HepG2 (cell line): ENCODE measurements around the gene CYP27B1. TPM values are rescaled to one million over a fixed set of nuclear protein-coding genes. Genes with fewer than 3 reads are reported as not detected.

Experiments used
- ATAC-seq: fragments of 200-7000 bp; cut with Tn5 transposase; 3 replicates; pipeline ENCODE4 v1.9.1; 2020; ENCODE audit warnings: mild to moderate bottlenecking, moderate library complexity
- BruUV-seq: library from RNA; stranded (reverse); fragments of 400-500 nt; replicated peaks from 2 replicates; lab custom pipeline; 2021; lab: Mats Ljungman, UMichigan
- CTCF ChIA-PET: fragments of 300-600 bp; formaldehyde crosslinking; extraction: SDS; loops from one replicate; lab custom pipeline; 2021; ENCODE audit warnings: low total read pairs, inconsistent platforms, low intra/inter-chr PET ratio; lab: Yijun Ruan, JAX
- POLR2A ChIA-PET: fragments of 350-600 bp; sonication (Branson Sonifier 250); formaldehyde crosslinking; loops from one replicate; lab custom pipeline; 2020; ENCODE audit warnings: antibody characterized with exemption, inconsistent platforms; lab: Yijun Ruan, JAX
- DNase-seq: peaks from one replicate; pipeline ENCODE4 v3.0.0-alpha.2; 2015; ENCODE audit warnings: low spot score
- FAIRE-seq: peaks from 3 replicates; lab custom pipeline; 2011; peaks lifted over from hg19 to GRCh38; lab: Jason Lieb, UNC
- H2AFZ ChIP-seq: one replicate; pipeline ENCODE4 v1.6.1; 2011; ENCODE audit warnings: low read length, inconsistent platforms
- H3K27ac ChIP-seq: fragments of 300-600 bp; 3 replicates; pipeline ENCODE4 v1.8.0; 2011; ENCODE audit warnings: mixed run types, mild to moderate bottlenecking, mixed read lengths, low read length, inconsistent platforms; ENCODE audit not compliant: insufficient read depth; ENCODE audit errors: extremely low read length
- H3K27me3 ChIP-seq, 2 experiments: fragments of 200-600 bp in 1 of 2; 2 replicates in 1 of 2; 3 replicates in 1 of 2; pipeline versions ENCODE4 v1.6.0 to v1.8.0; 2011; ENCODE audit warnings: low read length in 2 of 2, mild to moderate bottlenecking in 2 of 2, moderate library complexity in 2 of 2, inconsistent platforms in 1 of 2; ENCODE audit not compliant: insufficient read depth in 2 of 2, control insufficient read depth in 1 of 2
- H3K36me3 ChIP-seq, 2 experiments: fragments of 200-600 bp in 1 of 2; replicated peaks in 1 of 2; 2 replicates in 1 of 2; 3 replicates in 1 of 2; pipeline versions ENCODE4 v1.5.1 to v1.8.0; 2011; ENCODE audit warnings: low read length in 2 of 2, inconsistent platforms in 1 of 2; ENCODE audit not compliant: insufficient read depth in 2 of 2, control insufficient read depth in 1 of 2
- H3K4me1 ChIP-seq: 2 replicates; pipeline ENCODE4 v1.5.1; 2012; ENCODE audit warnings: low read length, inconsistent platforms; ENCODE audit not compliant: insufficient read depth
- H3K4me2 ChIP-seq: 2 replicates; pipeline ENCODE4 v1.6.0; 2011; ENCODE audit warnings: low read depth, low read length, inconsistent platforms
- H3K4me3 ChIP-seq, 3 experiments: fragments of 200-600 bp in 1 of 3; sonication (generic), shearing (Covaris generic) in 1 of 3; replicated peaks in 1 of 3; 2 replicates each; pipeline ENCODE4 v1.5.1; 2011 to 2016; ENCODE audit warnings: low read length in 3 of 3, inconsistent platforms in 2 of 3, low read depth in 2 of 3, mild to moderate bottlenecking in 2 of 3, control low read depth in 1 of 3, mixed read lengths in 1 of 3; ENCODE audit not compliant: insufficient read depth in 1 of 3
- H3K79me2 ChIP-seq: one replicate; pipeline ENCODE4 v1.6.1; 2011; ENCODE audit warnings: low read length, inconsistent platforms; ENCODE audit not compliant: insufficient read depth
- H3K9ac ChIP-seq: 2 replicates; pipeline ENCODE4 v1.6.0; 2011; ENCODE audit warnings: mild to moderate bottlenecking, low read depth, low read length, inconsistent platforms; ENCODE audit not compliant: insufficient read depth
- H3K9me3 ChIP-seq: 2 replicates; pipeline ENCODE4 v1.5.1; 2012; ENCODE audit warnings: mild to moderate bottlenecking, low read length
- H4K20me1 ChIP-seq: 2 replicates; pipeline ENCODE4 v1.6.0; 2011; ENCODE audit warnings: inconsistent platforms, mild to moderate bottlenecking, low read length, moderate library complexity; ENCODE audit not compliant: insufficient read depth
- CEBPZ ChIP-seq: IDR thresholded peaks from 2 replicates; pipeline ENCODE4 v1.6.1; 2012; ENCODE audit warnings: low read length, improper control_type of control experiment
- CREB1 ChIP-seq, 2 experiments: fragments of 450-650 bp in 1 of 2; IDR thresholded peaks; 2 replicates each; pipeline ENCODE4 v1.6.1; 2016 to 2017; ENCODE audit warnings: control low read depth in 1 of 2, mild to moderate bottlenecking in 1 of 2, missing compliant biosample characterization in 1 of 2, missing genetic modification characterization in 1 of 2
- KDM6A ChIP-seq: IDR thresholded peaks from 2 replicates; pipeline ENCODE4 v1.6.1; 2016; ENCODE audit warnings: low read depth
- REST ChIP-seq, 2 experiments: IDR thresholded peaks; 2 replicates each; pipeline ENCODE4 v1.6.1; 2011 to 2012; ENCODE audit warnings: low read length in 2 of 2, borderline replicate concordance in 1 of 2, low read depth in 1 of 2, mild to moderate bottlenecking in 1 of 2, moderate library complexity in 1 of 2
- ZNF547 ChIP-seq: sonication (generic); formaldehyde crosslinking; IDR thresholded peaks from 2 replicates; pipeline ENCODE4 v1.5.1; 2020; ENCODE audit warnings: mild to moderate bottlenecking, missing genetic modification reagents
- WGBS: methylation state at CpG from one replicate; pipeline ENCODE4 v1.1.6; 2017; ENCODE audit warnings: low lambda C conversion rate; 5-methylcytosine and 5-hydroxymethylcytosine counted together
- in situ Hi-C: cut with HindIII; loops from 2 replicates; pipeline ENCODE4 v1.10.0; 2017; ENCODE audit warnings: low pct_unique_long_range_greater_than_20kb; ENCODE audit not compliant: extremely low pct_ligation_motif_present
- intact Hi-C: fragments of 100-400 bp; cut with micrococcal nuclease; formaldehyde crosslinking; loops from one replicate; pipeline ENCODE4 v1.10.0; 2022; ENCODE audit not compliant: unreplicated experiment
- polyA plus RNA-seq, 8 experiments: library from polyadenylated mRNA; depleted of rRNA in 3 of 8; stranded (reverse) in 7 of 8; unstranded in 1 of 8; fragments of >200 nt; fragmentation: Illumina TruSeq in 4 of 8; extraction: Trizol in 4 of 8; gene quantifications; 2 replicates each; pipeline versions ENCODE4 v1.2.1 to v1.2.3, GENCODE V29; 2011 to 2016; ENCODE audit warnings: low read depth in 4 of 8, missing spikeins in 1 of 8, mixed read lengths in 1 of 8; ENCODE audit not compliant: insufficient read depth in 1 of 8
- total RNA-seq, 5 experiments: library from RNA; depleted of rRNA; stranded (reverse); fragments of >200 nt; fragmentation: Illumina TruSeq; extraction: Trizol; gene quantifications; 2 replicates each; pipeline ENCODE4 v1.2.3, GENCODE V29; 2016; ENCODE audit warnings: low read depth in 1 of 5

The CYP27B1 gene
- total and polyA plus RNA-seq, 2 of the 13 experiments (the other 11 are each of a cell fraction or from before 2014, with no cell fraction given), result 2.3 to 3.0 TPM

DNA sequence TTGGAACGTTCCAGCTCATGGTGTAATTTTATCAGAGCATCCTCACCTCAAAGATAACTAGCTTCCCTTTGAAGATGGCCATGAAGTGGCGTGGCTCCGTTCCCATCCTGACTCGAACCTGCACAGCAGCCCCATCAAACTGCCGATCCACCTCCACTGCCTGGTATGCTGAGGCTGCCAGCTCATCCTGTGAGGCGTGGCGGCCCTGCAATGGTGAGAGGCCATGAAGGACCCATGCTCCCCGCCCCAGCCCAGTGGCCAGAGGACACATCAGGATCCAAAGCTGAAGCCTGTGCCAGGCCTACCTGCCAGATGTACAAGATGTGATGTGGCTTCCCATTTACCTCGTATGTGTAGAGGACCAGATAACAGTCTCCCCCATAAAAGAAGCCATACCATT, 40.4 kb upstream of the CYP27B1 start:
- BruUV-seq, result no TSS peak
- peaks cover 3 to 9% of the 10 kb centered on the region in 2 experiments; a peak in 3 of 5 replicates for H3K36me3 ChIP-seq
- FAIRE-seq, result no peak
- POLR2A ChIA-PET, result no interaction called here
- peaks cover 7% of the 10 kb centered on the region; the same call in 1 of the 2 replicates for H3K4me1 ChIP-seq
- H3K4me2 ChIP-seq, result no peak overlapping the region
- no peaks in the 10 kb centered on the region for H3K9me3 ChIP-seq
- no peak for DNase-seq
- intact Hi-C loops (no loop called here), in situ Hi-C loops (no loop called here)
- H3K79me2 ChIP-seq, result no peaks in the 10 kb centered on the region
- TF ChIP-seq CEBPZ (no peak), ZNF547 (no peak), REST (IDR thresholded peaks at IDR 0.05; ENCODE audit: borderline replicate concordance in 1 of 2, low read depth in 1 of 2, low read length in 2 of 2) (no peak), CREB1 (IDR thresholded peaks at IDR 0.05) (no peak), CREB1 (CRISPR knock-in tag; IDR thresholded peaks at IDR 0.05) (no peak), KDM6A (CRISPR knock-in tag) (no peak)
- no peak overlapping the region for H2AFZ ChIP-seq
- H3K27ac ChIP-seq, result no peak overlapping the region
- CTCF ChIA-PET, result no interaction called here
- no peak overlapping the region for H3K4me3 ChIP-seq
- H3K9ac ChIP-seq, result no peak overlapping the region
- 91% methylated on average over 7 of the region's 9 CpGs for WGBS
- 0 out of 2 replicates have a peak, but pooled peaks cover 3% of the 10 kb centered on the region for H4K20me1 ChIP-seq
- ATAC-seq, result no peak
- H3K27me3 ChIP-seq, result no peaks in the 10 kb centered on the region
